Measurements from ENCODE around the gene ILF2. TPM values are rescaled to one million over a fixed set of nuclear protein-coding genes. Genes with fewer than 3 reads are reported as not detected.
A peak's percentile ranks its signal among the peaks of the same experiment; 100 is the strongest.

ILF2 gene
- total RNA-seq, 2 donors from 2014 or later = 116 to 122 TPM

GRCh38 chr1:153679337-153680119 is 8.7 kb upstream of the ILF2 start:
- no peaks in the 10 kb centered on the region for H3K36me3 ChIP-seq
- peak overlapping the region; percentile 24 to 33 for H3K4me3 ChIP-seq
- WGBS = 5% methylated on average over 67 of the region's 73 CpGs
- no peak overlapping the region for H3K27ac ChIP-seq
- no peaks in the 10 kb centered on the region for H3K4me1 ChIP-seq (replicated peaks)
- intact Hi-C loops (cut with DNase I) = loop anchor here (2.0 to 5.0 kb wide), 3 partner anchors 69 to 308 kb away; partner anchors contain the start of gene RAB13
- H3K9me3 ChIP-seq = no peaks in the 10 kb centered on the region
- DNase-seq (ENCODE audit: low spot score) = no peak
- no peaks in the 10 kb centered on the region for H3K27me3 ChIP-seq (replicated peaks; ENCODE audit: insufficient read depth)
- TF ChIP-seq POLR2AphosphoS5 (IDR thresholded peaks at IDR 0.05) (no peak), CTCF (IDR thresholded peaks at IDR 0.05) (peak in 1 of 4 experiments; percentile 9)

GRCh38 chr1:153678519-153679336 is 7.9 kb upstream of the ILF2 start, which contains the start of gene NPR1:
Gene NPR1 (plus strand): TSS chr1:153678688. CDS start chr1:153679109, 421 bp downstream.
- Histone ChIP-seq H3K36me3 (no peaks in the 10 kb centered on the region), H3K9me3 (no peaks in the 10 kb centered on the region), H3K4me1 (replicated peaks) (no peaks in the 10 kb centered on the region), H3K27me3 (replicated peaks; ENCODE audit: insufficient read depth) (no peaks in the 10 kb centered on the region), H3K27ac (no peak within 1 kb of the TSS), H3K4me3 (peak within 1 kb of the TSS; percentile 24 to 33)
- no peak for TF ChIP-seq CTCF (IDR thresholded peaks at IDR 0.05)
- no peak for TF ChIP-seq POLR2AphosphoS5 (IDR thresholded peaks at IDR 0.05)
- TF ChIP-seq POLR2A (IDR thresholded peaks at IDR 0.05) = no peak
- WGBS = 1% methylated on average over 77 of the region's 78 CpGs
- intact Hi-C loops (cut with DNase I) = loop anchor here (2.0 to 5.0 kb wide), 3 partner anchors 70 to 309 kb away; partner anchors contain the start of gene RAB13
- no peak for DNase-seq (ENCODE audit: low spot score)

GRCh38 chr1:153677718-153678518 is 7.1 kb upstream of the ILF2 start:
- Histone ChIP-seq H3K4me3 (peak overlapping the region; percentile 24 to 33), H3K27ac (no peak overlapping the region), H3K4me1 (replicated peaks) (no peaks in the 10 kb centered on the region), H3K9me3 (no peaks in the 10 kb centered on the region), H3K27me3 (replicated peaks; ENCODE audit: insufficient read depth) (no peaks in the 10 kb centered on the region), H3K36me3 (no peaks in the 10 kb centered on the region)
- 2% methylated on average over 29 of the region's 29 CpGs for WGBS
- intact Hi-C loops (cut with DNase I) = loop anchor here (2.0 to 5.0 kb wide), 3 partner anchors 71 to 309 kb away; partner anchors contain the start of gene RAB13
- peak; percentile 38 for DNase-seq (ENCODE audit: low spot score)
- TF ChIP-seq POLR2AphosphoS5 (IDR thresholded peaks at IDR 0.05) (no peak), POLR2A (IDR thresholded peaks at IDR 0.05) (no peak), CTCF (IDR thresholded peaks at IDR 0.05) (peak; percentile 48 to 75 (median 65))

- intact Hi-C loops (cut with DNase I) = loop anchor here (5.0 kb wide), 1 partner anchor 101 kb away; no protein-coding TSS in a partner anchor
- Histone ChIP-seq H3K4me3 (no peak overlapping the region), H3K36me3 (no peaks in the 10 kb centered on the region), H3K4me1 (replicated peaks) (peaks cover 8% of the 10 kb centered on the region), H3K27me3 (replicated peaks; ENCODE audit: insufficient read depth) (no peaks in the 10 kb centered on the region), H3K27ac (no peak overlapping the region), H3K9me3 (no peaks in the 10 kb centered on the region)
- 95% methylated on average over 2 of the region's 2 CpGs for WGBS
- TF ChIP-seq POLR2A (IDR thresholded peaks at IDR 0.05) = no peak
- no peak for TF ChIP-seq POLR2AphosphoS5 (IDR thresholded peaks at IDR 0.05)
- no peak for TF ChIP-seq CTCF (IDR thresholded peaks at IDR 0.05)
- DNase-seq (ENCODE audit: low spot score) = no peak
These were observed 2.7 kb upstream of the ILF2 start for GRCh38 chr1:153673511-153673910.

All from prostate gland (tissue), 2 donors.